GM19372 (cell line): ENCODE data around the gene FUT8.
A peak's percentile ranks its signal among the peaks of the same experiment; 100 is the strongest.
"Not testable (repeated sequence)": the region's sequence is repeated elsewhere in the genome, so short reads cannot be mapped to it uniquely, and the experiment has no call there.

Experiments used
- ATAC-seq: cut with Tn5 transposase; IDR thresholded peaks from one replicate; pipeline ENCODE4 v1.9.1; 2021; ENCODE audit warnings: mild to moderate bottlenecking, low read depth, moderate library complexity; ENCODE audit not compliant: unreplicated experiment

FUT8 gene

GRCh38 chr14:65600742-65601141, 188.2 kb downstream of the FUT8 start:
- ATAC-seq, result no peak

- no peak for ATAC-seq
Observed at GRCh38 chr14:65604535-65604934, 192.0 kb downstream of the FUT8 start.

- no peak for ATAC-seq
Observed at GRCh38 chr14:65604936-65605335, 192.4 kb downstream of the FUT8 start.

- no peak for ATAC-seq
Observed at GRCh38 chr14:65606460-65606859, 193.9 kb downstream of the FUT8 start.

GRCh38 chr14:65613131-65613650, 200.7 kb downstream of the FUT8 start:
- no peak for ATAC-seq

- ATAC-seq, result no peak
Observed at GRCh38 chr14:65618996-65619395, 206.5 kb downstream of the FUT8 start.

GRCh38 chr14:65620195-65620594, 207.7 kb downstream of the FUT8 start:
- no peak for ATAC-seq

GRCh38 chr14:65622703-65623102, 210.2 kb downstream of the FUT8 start:
- no peak for ATAC-seq

GRCh38 chr14:65623759-65624158, 211.2 kb downstream of the FUT8 start:
- no peak for ATAC-seq

- ATAC-seq, result no peak
Observed at GRCh38 chr14:65627315-65627714, 214.8 kb downstream of the FUT8 start.

- ATAC-seq, result no peak
Observed at GRCh38 chr14:65628664-65629063, 216.1 kb downstream of the FUT8 start.

- no peak for ATAC-seq
Observed at GRCh38 chr14:65631040-65631439, 218.5 kb downstream of the FUT8 start.

GRCh38 chr14:65632487-65632886, 220.0 kb downstream of the FUT8 start:
- ATAC-seq, result no peak

- ATAC-seq, result not testable (repeated sequence)
Observed at GRCh38 chr14:65633666-65634065, 221.1 kb downstream of the FUT8 start.

- ATAC-seq, result peak; percentile 71
Observed at GRCh38 chr14:65637780-65638179, 225.2 kb downstream of the FUT8 start.

GRCh38 chr14:65639216-65639615, 226.7 kb downstream of the FUT8 start:
- no peak for ATAC-seq

GRCh38 chr14:65650826-65651225, 238.3 kb downstream of the FUT8 start:
- no peak for ATAC-seq

- no peak for ATAC-seq
Observed at GRCh38 chr14:65656554-65656953, 244.0 kb downstream of the FUT8 start.

- ATAC-seq, result no peak
Observed at GRCh38 chr14:65658202-65658601, 245.7 kb downstream of the FUT8 start.

GRCh38 chr14:65661865-65662264, 249.3 kb downstream of the FUT8 start:
- ATAC-seq, result no peak

GRCh38 chr14:65664436-65664835, 251.9 kb downstream of the FUT8 start:
- no peak for ATAC-seq

- no peak for ATAC-seq
Observed at GRCh38 chr14:65676361-65677014, 264.0 kb downstream of the FUT8 start.

- ATAC-seq, result no peak
Observed at GRCh38 chr14:65685572-65685971, 273.0 kb downstream of the FUT8 start.
